Fibroblast of mammary gland (primary cell): Measurements from ENCODE around the gene GLIS1.

Experiments
- DNase-seq: peaks from one replicate; pipeline ENCODE4 v3.0.0-alpha.2; 2010; ENCODE audit warnings: low read depth
- H3K4me3 ChIP-seq: 2 replicates; pipeline ENCODE4 v1.5.1; 2011; ENCODE audit warnings: low read depth, mild to moderate bottlenecking, low read length, moderate library complexity; ENCODE audit not compliant: control insufficient read depth
- TF ChIP-seq, protein P1 (sequence below): conservative IDR thresholded peaks from 2 replicates; pipeline ENCODE4 v1.5.1; 2011; ENCODE audit warnings: low read depth, low read length, inconsistent platforms; ENCODE audit not compliant: control insufficient read depth, insufficient read depth

The GLIS1 gene

GRCh38 chr1:53678938-53679825 lies 59.8 kb downstream of the GLIS1 start:
- no peak overlapping the region for H3K4me3 ChIP-seq
- DNase-seq: no peak
- TF ChIP-seq, protein P1, sequence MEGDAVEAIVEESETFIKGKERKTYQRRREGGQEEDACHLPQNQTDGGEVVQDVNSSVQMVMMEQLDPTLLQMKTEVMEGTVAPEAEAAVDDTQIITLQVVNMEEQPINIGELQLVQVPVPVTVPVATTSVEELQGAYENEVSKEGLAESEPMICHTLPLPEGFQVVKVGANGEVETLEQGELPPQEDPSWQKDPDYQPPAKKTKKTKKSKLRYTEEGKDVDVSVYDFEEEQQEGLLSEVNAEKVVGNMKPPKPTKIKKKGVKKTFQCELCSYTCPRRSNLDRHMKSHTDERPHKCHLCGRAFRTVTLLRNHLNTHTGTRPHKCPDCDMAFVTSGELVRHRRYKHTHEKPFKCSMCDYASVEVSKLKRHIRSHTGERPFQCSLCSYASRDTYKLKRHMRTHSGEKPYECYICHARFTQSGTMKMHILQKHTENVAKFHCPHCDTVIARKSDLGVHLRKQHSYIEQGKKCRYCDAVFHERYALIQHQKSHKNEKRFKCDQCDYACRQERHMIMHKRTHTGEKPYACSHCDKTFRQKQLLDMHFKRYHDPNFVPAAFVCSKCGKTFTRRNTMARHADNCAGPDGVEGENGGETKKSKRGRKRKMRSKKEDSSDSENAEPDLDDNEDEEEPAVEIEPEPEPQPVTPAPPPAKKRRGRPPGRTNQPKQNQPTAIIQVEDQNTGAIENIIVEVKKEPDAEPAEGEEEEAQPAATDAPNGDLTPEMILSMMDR: no peak

DNA sequence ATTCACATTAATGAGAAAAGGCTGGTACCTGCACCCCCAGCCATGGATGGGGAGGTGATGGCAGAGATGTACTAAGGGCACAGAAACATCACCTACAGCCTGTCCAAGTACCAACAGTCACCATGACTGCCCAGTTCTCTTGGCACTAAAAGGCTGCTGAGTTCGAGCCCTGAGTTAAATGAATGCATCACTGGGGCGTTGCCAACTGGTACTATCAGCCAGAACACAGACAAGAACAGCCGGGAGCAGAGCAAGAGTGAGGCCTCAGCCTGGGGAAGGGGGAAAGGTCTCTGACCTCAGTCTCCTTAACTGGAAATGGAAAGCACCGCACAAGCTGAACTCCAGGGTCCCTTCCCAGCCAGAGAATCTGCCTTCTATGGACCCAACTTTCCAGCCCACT lies 60.5 kb downstream of the GLIS1 start:
- no peak overlapping the region for H3K4me3 ChIP-seq
- no peak for DNase-seq
- TF ChIP-seq, protein P1: no peak

DNA sequence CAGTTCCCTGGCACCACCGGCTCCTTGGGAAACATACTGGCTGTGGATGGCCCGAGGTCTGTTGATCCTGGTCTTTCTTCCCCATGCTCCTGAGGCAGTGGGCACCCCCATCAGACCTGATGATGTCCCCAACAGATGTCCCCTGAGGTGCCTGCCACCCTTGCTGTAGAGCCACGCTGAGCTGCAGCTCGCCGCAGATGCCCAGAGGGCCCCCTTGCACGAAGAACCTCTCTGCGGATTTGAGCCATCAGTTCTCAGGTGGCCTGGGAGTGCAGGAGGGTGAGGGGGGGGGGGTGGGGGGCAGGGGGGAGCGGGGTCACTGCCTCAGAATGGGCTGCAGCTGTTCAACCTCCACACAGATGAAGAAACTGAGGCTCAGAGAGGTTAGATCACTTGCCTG lies 60.9 kb downstream of the GLIS1 start:
- no peak overlapping the region for H3K4me3 ChIP-seq
- DNase-seq: no peak
- TF ChIP-seq, protein P1: no peak

DNA sequence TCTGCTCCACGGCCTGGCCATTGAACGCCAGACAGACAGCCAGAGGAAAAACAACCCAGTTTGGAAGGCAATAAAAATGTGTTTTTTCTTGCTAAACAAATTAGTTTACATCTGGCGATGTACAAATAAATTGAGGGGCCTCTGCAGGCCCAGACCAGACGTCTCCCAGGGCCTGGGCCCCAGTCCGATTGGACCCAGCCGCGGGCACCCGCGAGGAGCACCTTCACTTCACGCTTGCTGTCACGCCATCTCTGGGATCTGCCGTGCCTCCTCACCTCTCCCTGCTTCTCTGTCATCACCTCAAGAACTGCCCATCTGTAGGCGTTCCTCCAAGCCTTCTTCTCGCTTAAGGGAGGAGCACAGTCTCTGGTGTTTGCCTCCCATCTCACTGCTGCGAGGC lies 61.5 kb downstream of the GLIS1 start:
- no peak overlapping the region for H3K4me3 ChIP-seq
- TF ChIP-seq, protein P1: no peak
- no peak for DNase-seq

DNA sequence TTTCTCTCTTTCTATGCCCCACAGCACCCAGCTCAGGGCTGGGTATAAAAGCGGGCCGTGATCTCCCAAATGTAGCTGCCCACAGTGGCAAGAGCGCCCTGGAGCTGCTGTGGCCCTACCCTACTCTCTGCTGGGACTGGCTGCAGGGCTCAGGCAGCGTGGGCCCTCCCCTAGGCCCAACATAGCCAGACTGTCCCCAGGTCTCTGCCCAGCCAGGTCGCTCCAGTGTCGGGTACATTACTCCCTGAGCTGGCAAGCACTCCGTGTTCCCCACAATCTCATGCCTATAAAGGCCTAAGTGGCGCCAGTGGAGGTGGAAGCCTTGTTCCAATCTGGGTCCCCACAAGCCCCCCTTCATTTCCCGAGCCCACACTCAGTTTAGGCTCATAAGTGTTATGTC lies 66.2 kb downstream of the GLIS1 start:
- H3K4me3 ChIP-seq: no peak overlapping the region
- TF ChIP-seq, protein P1: no peak
- DNase-seq: no peak

GRCh38 chr1:53672243-53672642 lies 66.7 kb downstream of the GLIS1 start:
- DNase-seq: no peak
- H3K4me3 ChIP-seq: no peak overlapping the region
- TF ChIP-seq, protein P1: no peak
